Loucy (cell line): ENCODE data around the gene LRRC43.

Experiments
- CTCF ChIP-seq: fragments of 200-600 bp; sonication (generic); conservative IDR thresholded peaks from 2 replicates; pipeline ENCODE4 v1.5.1; 2014; ENCODE audit warnings: mild to moderate bottlenecking, antibody characterized with exemption, low read length
- EZH2phosphoT487 ChIP-seq: fragments of 200-600 bp; IDR thresholded peaks from 2 replicates; pipeline ENCODE4 v1.6.1; 2018; ENCODE audit warnings: antibody characterized with exemption, mild to moderate bottlenecking, moderate library complexity, borderline replicate concordance

- TF ChIP-seq CTCF = no peak
- no peak for TF ChIP-seq EZH2phosphoT487
Observed at GRCh38 chr12:122138616-122139015, 44.3 kb upstream of the LRRC43 start.
